ENCODE data around the gene B4GALNT3.

B4GALNT3 gene

GRCh38 chr12:578748-579419 is 119.1 kb downstream of the B4GALNT3 start:
- no peak for DNase-seq

DNA sequence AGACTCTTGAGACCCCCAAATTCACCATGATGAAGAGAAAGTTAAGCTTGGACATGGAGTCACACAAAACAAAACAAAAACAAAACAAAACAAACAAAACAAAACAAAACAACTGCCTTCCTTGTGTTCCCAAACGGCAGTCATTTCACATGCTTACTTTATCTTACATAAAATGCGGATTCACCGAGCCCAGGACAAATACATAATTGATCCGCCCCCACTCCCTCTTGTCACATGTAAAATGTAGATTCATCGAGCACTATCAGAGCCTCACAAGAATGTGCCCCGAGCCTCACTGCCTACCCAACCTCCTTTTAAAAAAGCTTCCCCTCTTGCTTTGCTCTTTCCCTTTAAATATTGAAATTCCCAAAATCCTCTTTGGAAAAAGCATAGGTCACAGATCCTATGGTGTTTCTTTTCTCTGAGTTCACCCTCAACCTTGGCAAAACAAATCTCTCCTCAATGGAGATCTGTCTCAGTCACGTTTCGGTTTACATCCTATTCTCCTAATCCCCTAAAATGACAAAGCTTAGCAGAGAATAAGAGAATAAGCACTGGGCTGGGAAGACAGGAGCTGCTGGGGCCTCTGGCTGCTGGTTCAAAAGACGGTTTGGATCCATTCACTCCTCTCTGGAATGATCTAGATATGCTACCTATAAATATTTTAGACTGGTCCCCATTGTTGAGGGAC is 119.8 kb downstream of the B4GALNT3 start:
- no peak for DNase-seq

- DNase-seq, result no peak
Observed at GRCh38 chr12:580813-581212, 121.1 kb downstream of the B4GALNT3 start.

DNA sequence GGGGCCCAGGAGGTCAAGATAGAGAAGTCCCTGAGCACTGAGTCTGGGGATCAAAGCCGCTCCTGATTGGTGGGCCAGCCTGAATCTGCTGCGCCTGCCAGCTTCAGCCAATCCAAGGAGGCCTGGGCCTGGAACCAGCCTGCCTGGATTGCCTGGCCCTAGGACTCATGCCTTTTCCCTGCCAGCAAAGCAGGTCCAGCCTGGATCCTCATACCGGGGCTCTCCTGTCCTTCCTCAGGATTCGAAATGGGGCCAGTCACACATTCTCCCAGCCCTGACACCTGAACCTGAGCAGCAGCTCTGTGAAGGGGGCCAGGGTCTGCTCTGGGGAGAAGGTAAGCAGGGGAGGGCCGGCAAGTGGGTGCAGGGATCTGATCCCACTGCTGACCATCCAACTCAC is 121.6 kb downstream of the B4GALNT3 start:
- DNase-seq, result no peak

GRCh38 chr12:581746-582145 is 122.0 kb downstream of the B4GALNT3 start:
- no peak for DNase-seq

- no peak for DNase-seq
Observed at GRCh38 chr12:583251-583869, 123.6 kb downstream of the B4GALNT3 start.

- DNase-seq, result no peak
Observed at GRCh38 chr12:585062-586061, 125.6 kb downstream of the B4GALNT3 start.

GRCh38 chr12:586318-587071 is 126.8 kb downstream of the B4GALNT3 start:
- DNase-seq, result no peak

DNA sequence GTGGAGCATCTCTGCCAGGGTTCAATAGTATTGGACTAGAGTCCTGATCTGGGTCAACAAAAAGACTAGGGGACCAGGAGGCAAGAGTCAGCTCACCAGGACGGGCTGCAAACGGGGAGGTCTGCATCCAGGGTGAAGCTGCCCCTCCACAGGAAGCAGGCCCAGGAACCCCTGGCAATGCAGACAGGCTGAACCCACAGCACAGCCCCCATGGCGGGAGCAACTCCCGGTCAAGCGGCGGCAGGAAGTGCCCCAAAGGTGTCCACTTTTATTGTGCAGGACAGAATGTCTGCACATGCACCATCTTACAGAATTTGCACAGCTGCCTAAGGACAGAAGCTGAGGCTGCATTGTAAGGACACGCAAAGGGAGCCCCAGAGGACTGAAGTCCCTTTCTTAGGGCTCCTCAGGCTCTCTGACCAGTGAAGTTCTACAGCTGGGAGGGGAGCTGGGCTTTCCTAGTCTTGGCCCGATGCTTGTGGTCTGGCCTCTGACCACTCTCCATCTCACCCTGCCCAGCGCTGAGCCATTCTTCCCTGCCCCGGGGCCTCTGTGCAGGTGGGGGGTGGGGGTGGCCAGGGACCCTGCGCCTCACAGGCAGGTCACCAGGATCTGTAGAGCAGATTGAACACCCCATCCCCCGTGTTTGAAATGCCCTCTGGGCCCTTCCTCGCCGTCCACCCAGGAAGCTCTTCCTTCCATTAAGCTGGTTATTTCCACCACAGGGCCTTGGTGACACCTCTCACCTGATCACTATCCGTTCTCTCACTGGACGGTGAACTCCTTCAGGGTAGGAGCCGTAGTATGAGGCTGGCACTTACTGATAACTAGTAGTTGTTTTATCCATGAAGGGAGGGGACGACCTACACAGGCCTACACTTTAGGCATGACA is 127.6 kb downstream of the B4GALNT3 start:
- no peak for DNase-seq

DNA sequence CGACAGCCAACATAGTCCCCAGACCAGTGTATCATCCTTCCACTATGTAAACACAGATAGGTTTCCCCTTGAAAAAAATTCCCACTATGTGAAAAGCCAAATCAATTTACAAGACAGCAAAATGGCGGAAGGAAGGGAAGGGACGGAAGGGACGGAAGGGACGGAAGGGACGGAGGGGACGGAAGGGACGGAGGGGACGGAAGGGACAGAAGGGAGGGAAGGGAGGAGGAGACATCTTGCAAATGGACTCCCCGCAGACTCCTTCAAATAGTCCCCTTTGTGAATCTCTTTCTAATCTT is 128.2 kb downstream of the B4GALNT3 start:
- no peak for DNase-seq

- DNase-seq, result no peak
Observed at GRCh38 chr12:588646-589045, 128.9 kb downstream of the B4GALNT3 start.

DNA sequence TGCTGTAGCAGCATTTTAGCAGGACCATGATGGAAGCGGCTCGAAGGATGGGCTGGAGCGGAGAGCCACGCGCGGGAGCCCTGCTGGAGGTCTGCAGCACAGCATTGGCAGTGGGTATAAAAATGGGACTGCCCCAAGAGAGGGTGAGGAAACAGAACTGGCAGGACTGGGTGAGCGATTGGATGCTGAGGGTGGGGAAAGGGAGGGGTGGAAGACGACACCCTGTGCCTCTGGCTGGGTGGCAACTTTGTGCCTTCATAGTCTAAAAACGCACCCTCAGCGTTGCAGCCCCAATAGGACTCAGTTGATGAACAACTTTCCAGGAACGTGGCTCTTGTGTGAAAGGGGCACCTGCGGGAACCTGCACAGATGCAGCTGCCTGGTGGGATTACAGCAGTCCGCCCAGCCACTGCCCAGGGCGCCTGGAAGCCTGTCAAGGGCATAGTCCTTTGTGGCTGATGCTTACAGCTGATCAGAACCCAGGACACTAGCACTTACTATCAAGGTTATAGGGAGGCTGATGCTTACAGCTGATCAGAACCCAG is 130.5 kb downstream of the B4GALNT3 start:
- no peak for DNase-seq

- no peak for DNase-seq
Observed at GRCh38 chr12:591167-592023, 131.7 kb downstream of the B4GALNT3 start.

GRCh38 chr12:592024-592505 is 132.3 kb downstream of the B4GALNT3 start:
- no peak for DNase-seq

GRCh38 chr12:593396-594270 is 133.9 kb downstream of the B4GALNT3 start:
- no peak for DNase-seq

DNA sequence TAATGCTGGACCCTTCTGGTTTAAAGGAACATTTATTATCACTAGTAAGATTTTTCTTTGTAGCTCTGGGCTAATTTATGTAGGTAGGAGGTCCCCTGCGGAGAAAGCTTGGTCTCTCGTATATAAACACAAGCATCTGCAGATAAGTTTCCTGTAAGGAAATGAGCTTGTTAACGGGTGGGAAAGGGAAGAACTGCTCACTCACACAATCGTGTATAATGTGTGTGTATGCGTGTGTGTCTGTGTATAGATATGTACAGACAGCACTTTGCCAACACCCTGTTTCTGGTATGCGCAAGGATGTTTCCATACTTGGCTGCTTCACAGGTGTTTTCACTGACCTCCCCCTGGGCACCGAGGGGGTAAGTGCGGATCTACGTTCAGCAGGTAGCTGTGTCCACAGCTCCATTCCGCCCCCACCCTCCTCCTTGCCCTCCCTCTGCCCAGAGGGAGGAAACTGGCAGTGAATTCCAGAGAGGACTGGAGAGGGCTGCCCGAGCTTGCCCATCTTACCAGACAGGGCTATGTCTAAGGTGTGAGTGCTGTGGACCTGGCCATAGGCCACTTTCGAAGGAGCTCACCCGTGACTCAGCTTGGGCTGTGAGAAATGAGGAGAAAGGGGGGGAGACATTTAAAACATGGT is 138.3 kb downstream of the B4GALNT3 start:
- no peak for DNase-seq

- DNase-seq, result no peak
Observed at GRCh38 chr12:599756-600155, 140.0 kb downstream of the B4GALNT3 start.

GRCh38 chr12:601976-602699 is 142.4 kb downstream of the B4GALNT3 start:
- DNase-seq, result no peak

All from NCI-H1436 (cell line).